ENCODE results near the gene KRTAP10-2. TPM values are rescaled to one million over a fixed set of nuclear protein-coding genes. Genes with fewer than 3 reads are reported as not detected.

KRTAP10-2 gene
- total and polyA plus RNA-seq, 7 donors = not detected

DNA sequence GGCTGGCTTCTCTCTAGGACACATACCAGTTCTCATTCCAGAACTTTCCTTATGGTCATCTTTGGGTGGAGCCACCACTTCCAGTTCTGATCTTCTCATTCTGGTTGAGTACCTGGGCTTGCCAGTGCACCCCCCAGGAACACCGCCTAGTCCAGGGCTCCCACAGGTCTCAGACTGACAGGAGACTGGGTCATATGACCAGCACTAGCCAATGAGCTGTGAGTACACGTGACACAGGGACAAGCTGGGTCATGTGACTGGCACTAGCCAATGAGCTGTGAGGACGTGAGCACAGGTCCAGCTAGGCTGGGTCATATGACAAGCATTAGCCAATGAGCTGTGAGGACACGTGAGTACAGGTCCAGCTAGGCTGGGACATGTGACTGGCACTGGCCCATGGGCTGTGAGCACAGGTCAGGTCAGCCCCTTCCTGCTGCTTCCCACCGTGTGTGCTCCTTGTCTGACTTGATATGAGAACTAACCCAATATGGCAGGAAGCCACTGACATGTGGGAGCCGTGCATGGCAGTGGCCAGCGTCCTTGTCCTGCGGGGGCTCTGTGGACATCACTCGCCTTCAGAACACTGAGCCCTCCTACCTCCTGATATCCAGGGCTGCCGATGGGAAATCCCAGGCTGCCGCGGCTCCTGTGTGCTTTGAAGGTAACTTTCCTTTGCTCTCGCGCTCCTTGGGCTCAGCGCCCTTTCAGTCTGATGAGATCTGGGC lies 34.0 kb downstream of the KRTAP10-2 start:
- Histone ChIP-seq H3K36me3 (no peaks in the 10 kb centered on the region), H3K4me3 (no peak overlapping the region), H3K27ac (no peak overlapping the region), H3K9me3 (no peaks in the 10 kb centered on the region), H3K4me1 (no peaks in the 10 kb centered on the region), H3K27me3 (no peaks in the 10 kb centered on the region)
- 76 to 89% methylated on average over 15 of the region's 15 CpGs for WGBS, 2 donors
- DNase-seq = no peak
- TF ChIP-seq, protein P1, sequence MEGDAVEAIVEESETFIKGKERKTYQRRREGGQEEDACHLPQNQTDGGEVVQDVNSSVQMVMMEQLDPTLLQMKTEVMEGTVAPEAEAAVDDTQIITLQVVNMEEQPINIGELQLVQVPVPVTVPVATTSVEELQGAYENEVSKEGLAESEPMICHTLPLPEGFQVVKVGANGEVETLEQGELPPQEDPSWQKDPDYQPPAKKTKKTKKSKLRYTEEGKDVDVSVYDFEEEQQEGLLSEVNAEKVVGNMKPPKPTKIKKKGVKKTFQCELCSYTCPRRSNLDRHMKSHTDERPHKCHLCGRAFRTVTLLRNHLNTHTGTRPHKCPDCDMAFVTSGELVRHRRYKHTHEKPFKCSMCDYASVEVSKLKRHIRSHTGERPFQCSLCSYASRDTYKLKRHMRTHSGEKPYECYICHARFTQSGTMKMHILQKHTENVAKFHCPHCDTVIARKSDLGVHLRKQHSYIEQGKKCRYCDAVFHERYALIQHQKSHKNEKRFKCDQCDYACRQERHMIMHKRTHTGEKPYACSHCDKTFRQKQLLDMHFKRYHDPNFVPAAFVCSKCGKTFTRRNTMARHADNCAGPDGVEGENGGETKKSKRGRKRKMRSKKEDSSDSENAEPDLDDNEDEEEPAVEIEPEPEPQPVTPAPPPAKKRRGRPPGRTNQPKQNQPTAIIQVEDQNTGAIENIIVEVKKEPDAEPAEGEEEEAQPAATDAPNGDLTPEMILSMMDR (IDR thresholded peaks at IDR 0.05) = no peak
- TF ChIP-seq EP300 (IDR thresholded peaks at IDR 0.05) (no peak), POLR2A (IDR thresholded peaks at IDR 0.05) (no peak), POLR2AphosphoS5 (IDR thresholded peaks at IDR 0.05) (no peak)
- intact Hi-C loops (cut with DNase I) = no loop called here

DNA sequence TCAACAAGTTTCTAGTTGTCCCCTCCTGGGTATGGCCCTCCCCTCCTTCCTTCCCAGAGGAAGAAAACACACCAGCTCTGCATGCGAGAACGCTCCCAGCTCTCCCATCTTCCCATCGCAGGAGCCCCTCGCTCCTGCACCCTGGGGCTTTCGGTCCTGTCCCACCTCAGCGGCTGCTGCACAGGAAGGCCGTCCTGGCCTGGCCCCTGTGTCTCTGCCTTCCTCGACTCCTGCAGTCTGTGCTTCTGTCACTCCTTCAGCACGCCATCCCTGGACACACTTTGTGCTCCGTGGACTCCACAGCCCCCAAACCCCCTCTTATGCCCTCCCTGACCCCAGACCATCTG lies 34.5 kb downstream of the KRTAP10-2 start:
- H3K4me1 ChIP-seq = no peaks in the 10 kb centered on the region
- DNase-seq = no peak
- WGBS, 2 donors = 87 to 90% methylated on average over 10 of the region's 10 CpGs
- H3K4me3 ChIP-seq = no peak overlapping the region
- intact Hi-C loops (cut with DNase I) = no loop called here
- no peaks in the 10 kb centered on the region for H3K27me3 ChIP-seq
- no peak overlapping the region for H3K27ac ChIP-seq
- TF ChIP-seq EP300 (IDR thresholded peaks at IDR 0.05) (no peak), POLR2A (IDR thresholded peaks at IDR 0.05) (no peak), POLR2AphosphoS5 (IDR thresholded peaks at IDR 0.05) (no peak)
- TF ChIP-seq, protein P1 (IDR thresholded peaks at IDR 0.05) = no peak
- no peaks in the 10 kb centered on the region for H3K9me3 ChIP-seq
- H3K36me3 ChIP-seq = no peaks in the 10 kb centered on the region

DNA sequence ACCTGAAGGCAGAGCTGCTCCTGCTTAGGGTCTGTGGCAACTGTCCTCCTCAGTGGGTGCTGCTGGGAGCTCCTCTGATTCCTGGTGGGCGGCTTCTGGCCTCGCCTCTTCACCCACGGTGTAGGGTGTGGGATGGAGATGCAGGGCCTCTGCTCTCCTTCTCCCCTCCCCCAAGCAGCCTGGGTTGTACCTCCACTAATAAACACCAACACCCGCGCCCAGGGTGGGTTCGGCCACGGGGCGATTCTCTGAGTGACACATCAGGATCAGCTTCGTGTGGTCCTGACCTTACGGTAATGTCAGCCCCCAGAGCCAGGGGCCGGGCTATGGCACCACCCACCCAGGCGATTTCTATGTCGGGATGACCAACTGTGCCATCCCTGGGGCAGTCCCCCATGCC lies 35.0 kb downstream of the KRTAP10-2 start:
- no peaks in the 10 kb centered on the region for H3K27me3 ChIP-seq
- no peaks in the 10 kb centered on the region for H3K4me1 ChIP-seq
- no peak overlapping the region for H3K27ac ChIP-seq
- H3K36me3 ChIP-seq = no peaks in the 10 kb centered on the region
- TF ChIP-seq POLR2AphosphoS5 (IDR thresholded peaks at IDR 0.05) = no peak
- TF ChIP-seq EP300 (IDR thresholded peaks at IDR 0.05) = no peak
- TF ChIP-seq, protein P1 (IDR thresholded peaks at IDR 0.05) = no peak
- no peak for TF ChIP-seq POLR2A (IDR thresholded peaks at IDR 0.05)
- no peak overlapping the region for H3K4me3 ChIP-seq
- intact Hi-C loops (cut with DNase I) = no loop called here
- H3K9me3 ChIP-seq = no peaks in the 10 kb centered on the region
- no peak for DNase-seq
- WGBS, 2 donors = 74 to 84% methylated on average over 13 of the region's 13 CpGs

DNA sequence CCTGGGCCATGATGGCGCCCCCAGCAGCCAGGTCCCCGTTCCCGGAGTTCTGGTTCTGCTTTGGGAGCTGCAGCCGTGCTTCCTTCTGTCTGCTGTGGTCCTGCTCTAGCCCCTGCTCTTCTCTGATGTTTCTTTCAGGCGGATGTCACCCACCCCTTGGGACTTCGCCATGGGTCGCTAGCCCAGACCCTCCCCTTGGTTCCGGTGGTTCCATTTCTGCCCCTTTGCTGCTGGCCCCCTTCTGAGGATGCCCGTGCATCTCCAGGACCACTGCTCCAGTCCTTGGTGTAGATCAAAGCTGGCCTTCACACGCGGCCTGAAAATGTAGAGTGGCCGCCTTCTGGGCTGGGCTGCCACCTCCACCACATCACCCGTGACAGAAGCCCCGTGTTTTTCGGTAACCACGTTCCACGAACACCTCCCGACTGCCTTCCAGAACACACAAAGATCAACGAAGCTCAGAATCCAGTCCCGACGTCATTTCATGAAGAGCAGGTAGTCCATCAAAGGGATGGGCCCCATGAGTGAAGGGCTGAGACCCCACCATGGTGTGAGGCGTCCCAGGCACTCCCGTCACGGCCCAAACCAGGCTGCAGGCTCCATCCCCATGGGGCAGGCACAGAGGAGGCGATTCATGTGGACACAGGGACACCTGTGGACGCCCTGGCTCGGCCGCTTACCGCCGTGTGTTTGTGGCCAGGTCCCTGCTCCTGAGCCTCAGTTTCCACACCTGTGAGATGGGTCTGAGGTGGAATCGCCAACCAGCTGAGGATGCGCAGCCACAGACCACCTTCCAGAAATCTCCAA lies 35.7 kb downstream of the KRTAP10-2 start:
- TF ChIP-seq EP300 (IDR thresholded peaks at IDR 0.05) (no peak), POLR2A (IDR thresholded peaks at IDR 0.05) (no peak), POLR2AphosphoS5 (IDR thresholded peaks at IDR 0.05) (no peak)
- TF ChIP-seq, protein P1 (IDR thresholded peaks at IDR 0.05) = no peak
- intact Hi-C loops (cut with DNase I) = no loop called here
- Histone ChIP-seq H3K27me3 (peaks cover 0 to 3% (median 3%) of the 10 kb centered on the region in 3 donors), H3K9me3 (no peaks in the 10 kb centered on the region), H3K4me1 (peaks cover 0 to 3% (median 1%) of the 10 kb centered on the region in 4 donors), H3K4me3 (no peak overlapping the region), H3K36me3 (no peaks in the 10 kb centered on the region), H3K27ac (no peak overlapping the region)
- DNase-seq = no peak
- 88 to 90% methylated on average over 32 of the region's 32 CpGs for WGBS, 2 donors

All from sigmoid colon (tissue), 7 donors.